H1 (cell line): ENCODE measurements around the gene SLC7A14. TPM values are rescaled to one million over a fixed set of nuclear protein-coding genes. Genes with fewer than 3 reads are reported as not detected.

Experiments
- ASH2L ChIP-seq: fragments of 200-600, 300-600 bp; sonication (generic); IDR thresholded peaks from one replicate; pipeline ENCODE4 v1.7.1; 2017; ENCODE audit warnings: low read length
- EP300 ChIP-seq, 2 experiments: IDR thresholded peaks; 1 replicate in 1 of 2; 2 replicates in 1 of 2; pipeline ENCODE4 v1.6.1; 2011 to 2012; ENCODE audit warnings: low read depth in 2 of 2, low read length in 2 of 2, mild to moderate bottlenecking in 2 of 2, borderline replicate concordance in 1 of 2, inconsistent platforms in 1 of 2, moderate library complexity in 1 of 2
- EZH2 ChIP-seq: fragments of 200-600 bp; sonication (generic); IDR thresholded peaks from 2 replicates; pipeline ENCODE4 v1.7.1; 2012; ENCODE audit warnings: low read depth, mild to moderate bottlenecking, moderate library complexity, low read length, inconsistent platforms; ENCODE audit not compliant: severe bottlenecking
- polyA plus RNA-seq, 7 experiments: library from polyadenylated mRNA; depleted of rRNA in 3 of 7; stranded (reverse) in 5 of 7; unstranded in 2 of 7; fragments of >200 nt in 5 of 7; fragments of 200-250 nt in 2 of 7; gene quantifications; 1 replicate in 5 of 7; 2 replicates in 1 of 7; 4 replicates in 1 of 7; pipeline versions ENCODE4 v1.2.1 to v1.2.3, GENCODE V29; 2011 to 2013; ENCODE audit warnings: missing spikeins in 2 of 7, mixed read lengths in 2 of 7
- total RNA-seq: library from RNA; stranded (reverse); fragmentation: NEBNext Ultra II Directional; extraction: Animal tissue kit (Norgen Biotek cat#: 25700); gene quantifications from 2 replicates; pipeline ENCODE4 v1.2.1, GENCODE V29; 2021
- TF ChIP-seq, protein P1 (sequence below): IDR thresholded peaks from 2 replicates; pipeline ENCODE4 v1.6.1; 2012; ENCODE audit warnings: inconsistent platforms

SLC7A14 gene
- total and polyA plus RNA-seq, 2 of the 8 experiments (the other 6 are each of a cell fraction or from before 2014, with no cell fraction given), result 0.21 to 0.95 TPM

DNA sequence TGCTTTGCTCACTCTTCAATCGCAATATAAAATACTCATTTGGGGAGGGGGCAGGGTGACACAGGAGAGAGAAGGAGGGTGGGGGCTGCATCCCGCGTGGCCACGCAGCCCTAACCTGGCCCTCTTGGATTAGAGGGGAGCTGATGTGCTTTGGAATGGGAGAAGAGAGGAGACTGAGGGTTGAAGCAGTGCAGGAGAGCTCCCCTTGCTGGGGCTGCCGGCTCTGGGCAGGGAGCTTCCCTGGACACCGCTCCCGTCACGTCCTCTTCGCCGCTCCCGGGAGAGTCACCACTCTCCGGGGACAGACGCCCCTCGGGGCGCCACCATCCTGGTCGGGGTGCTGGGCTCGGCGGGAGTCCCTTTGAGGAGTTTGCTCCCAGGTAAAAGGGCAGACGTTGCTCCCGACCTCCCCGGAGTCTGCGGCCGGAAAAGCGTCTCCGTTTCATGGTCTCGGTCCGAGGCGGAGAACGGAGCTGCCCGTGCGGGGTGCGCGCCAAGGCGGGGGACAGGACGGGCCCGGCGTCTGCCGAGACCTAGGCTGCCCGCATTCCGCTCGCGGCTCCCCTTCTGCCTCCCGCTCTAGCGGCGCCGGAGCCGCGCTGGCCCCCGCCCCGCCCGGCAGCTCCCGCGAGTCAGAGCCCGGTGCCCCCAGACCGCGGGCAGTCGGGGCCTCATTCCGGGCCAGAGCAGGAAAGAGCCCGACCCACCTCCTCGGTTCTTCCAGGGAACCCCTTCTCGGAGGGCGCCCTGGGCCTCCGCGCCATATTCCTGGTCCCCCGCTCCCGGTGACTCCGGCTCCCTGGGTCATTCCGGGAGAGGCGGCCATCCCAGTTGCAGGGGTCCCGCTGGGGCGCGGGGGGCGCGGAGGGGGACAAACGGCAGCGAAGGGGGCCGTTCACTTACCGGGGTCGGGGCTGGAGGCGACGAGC is 603 bp downstream of the SLC7A14 start (continued):
- TF ChIP-seq EZH2 (peak; percentile 74), ASH2L (peak; percentile 73), EP300 (IDR thresholded peaks at IDR 0.05; ENCODE audit: borderline replicate concordance in 1 of 2, low read depth in 2 of 2, low read length in 2 of 2) (no peak)
- TF ChIP-seq, protein P1, sequence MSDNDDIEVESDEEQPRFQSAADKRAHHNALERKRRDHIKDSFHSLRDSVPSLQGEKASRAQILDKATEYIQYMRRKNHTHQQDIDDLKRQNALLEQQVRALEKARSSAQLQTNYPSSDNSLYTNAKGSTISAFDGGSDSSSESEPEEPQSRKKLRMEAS, result no peak
